Fibroblast of the aortic adventitia (primary cell): ENCODE measurements around the gene SYCE3. TPM values are rescaled to one million over a fixed set of nuclear protein-coding genes. Genes with fewer than 3 reads are reported as not detected.

Experiments used
- DNase-seq: peaks from one replicate; pipeline ENCODE4 v3.0.0-alpha.2; 2010; ENCODE audit warnings: low read depth
- H3K4me3 ChIP-seq: 2 replicates; pipeline ENCODE4 v1.5.1; 2011; ENCODE audit warnings: low read depth, mild to moderate bottlenecking, control low read depth, low read length, moderate library complexity
- CTCF ChIP-seq: IDR thresholded peaks from 2 replicates; pipeline ENCODE4 v1.5.1; 2011; ENCODE audit warnings: mild to moderate bottlenecking, low read length, control low read depth, inconsistent platforms; ENCODE audit not compliant: insufficient read depth
- total RNA-seq: library from RNA; depleted of rRNA; stranded (reverse); fragments of >200 nt; gene quantifications from 2 replicates; pipeline ENCODE4 v1.2.3, GENCODE V29; 2012; ENCODE audit warnings: low replicate concordance

The SYCE3 gene
- total RNA-seq, 1 donor = not detected

GRCh38 chr22:50548921-50549790, 13.6 kb downstream of the SYCE3 start:
- no peak for TF ChIP-seq CTCF
- H3K4me3 ChIP-seq = no peak overlapping the region
- DNase-seq = no peak

GRCh38 chr22:50548040-50548920, 14.4 kb downstream of the SYCE3 start:
- peak overlapping the region; percentile 39 for H3K4me3 ChIP-seq
- DNase-seq = no peak
- no peak for TF ChIP-seq CTCF

- no peak for TF ChIP-seq CTCF
- peak overlapping the region; percentile 54 for H3K4me3 ChIP-seq
- no peak for DNase-seq
Measured at GRCh38 chr22:50547263-50547985, 15.3 kb downstream of the SYCE3 start.

- H3K4me3 ChIP-seq = peak overlapping the region; percentile 54
- no peak for TF ChIP-seq CTCF
- DNase-seq = no peak
Measured at GRCh38 chr22:50546326-50547262, 16.1 kb downstream of the SYCE3 start.

GRCh38 chr22:50545522-50546325, 17.0 kb downstream of the SYCE3 start, which contains the start of gene KLHDC7B:
Gene KLHDC7B, plus strand, starts transcription at chr22:50545899. Its CDS starts 345 bp downstream, at chr22:50546244.
- TF ChIP-seq CTCF = peak; percentile 59
- peak within 1 kb of the TSS; percentile 54 for H3K4me3 ChIP-seq
- peak; percentile 82 for DNase-seq
